ENCODE measurements around the gene GPD2. TPM values are rescaled to one million over a fixed set of nuclear protein-coding genes. Genes with fewer than 3 reads are reported as not detected.
"Not testable (repeated sequence)": the region's sequence is repeated elsewhere in the genome, so short reads cannot be mapped to it uniquely, and the experiment has no call there.

The GPD2 gene
- total RNA-seq, 6 experiments from 2014 or later: 44.4 to 69.8 (median 55.7) TPM

DNA sequence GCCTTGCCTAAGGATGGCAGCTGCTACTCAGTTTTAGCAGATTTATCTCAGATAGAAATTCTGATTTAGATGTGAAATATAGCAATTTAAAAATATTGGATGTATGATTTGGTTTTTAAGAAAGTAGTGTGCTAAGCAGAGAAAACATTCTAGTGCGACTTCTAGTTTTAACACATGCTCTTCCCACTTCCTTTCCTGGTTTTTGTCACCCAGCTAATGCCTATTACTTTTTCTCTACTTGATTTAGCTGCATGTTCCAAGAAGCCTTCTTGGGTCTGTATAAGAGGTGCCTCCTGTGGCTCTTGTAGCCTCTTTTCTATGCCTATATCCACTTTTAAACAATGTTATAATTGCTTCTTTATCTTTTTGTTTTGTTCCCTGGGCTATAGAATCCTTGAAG, 53.0 kb downstream of the GPD2 start:
- TF ChIP-seq, protein P1, sequence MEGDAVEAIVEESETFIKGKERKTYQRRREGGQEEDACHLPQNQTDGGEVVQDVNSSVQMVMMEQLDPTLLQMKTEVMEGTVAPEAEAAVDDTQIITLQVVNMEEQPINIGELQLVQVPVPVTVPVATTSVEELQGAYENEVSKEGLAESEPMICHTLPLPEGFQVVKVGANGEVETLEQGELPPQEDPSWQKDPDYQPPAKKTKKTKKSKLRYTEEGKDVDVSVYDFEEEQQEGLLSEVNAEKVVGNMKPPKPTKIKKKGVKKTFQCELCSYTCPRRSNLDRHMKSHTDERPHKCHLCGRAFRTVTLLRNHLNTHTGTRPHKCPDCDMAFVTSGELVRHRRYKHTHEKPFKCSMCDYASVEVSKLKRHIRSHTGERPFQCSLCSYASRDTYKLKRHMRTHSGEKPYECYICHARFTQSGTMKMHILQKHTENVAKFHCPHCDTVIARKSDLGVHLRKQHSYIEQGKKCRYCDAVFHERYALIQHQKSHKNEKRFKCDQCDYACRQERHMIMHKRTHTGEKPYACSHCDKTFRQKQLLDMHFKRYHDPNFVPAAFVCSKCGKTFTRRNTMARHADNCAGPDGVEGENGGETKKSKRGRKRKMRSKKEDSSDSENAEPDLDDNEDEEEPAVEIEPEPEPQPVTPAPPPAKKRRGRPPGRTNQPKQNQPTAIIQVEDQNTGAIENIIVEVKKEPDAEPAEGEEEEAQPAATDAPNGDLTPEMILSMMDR (IDR thresholded peaks at IDR 0.05): no peak
- H3K27ac Mint-ChIP-seq: no peak overlapping the region; the same call in 1 of the 2 replicates
- no peaks in the 10 kb centered on the region for H3K9me3 Mint-ChIP-seq
- H3K4me3 Mint-ChIP-seq: no peak overlapping the region
- H3K36me3 Mint-ChIP-seq (ENCODE audit: low read depth): peaks cover 9% of the 10 kb centered on the region
- peaks cover 2% of the 10 kb centered on the region; the same call in 1 of the 2 replicates for H3K27me3 Mint-ChIP-seq (ENCODE audit: insufficient read depth)
- no peak for DNase-seq
- peaks cover 34% of the 10 kb centered on the region for H3K4me1 Mint-ChIP-seq (ENCODE audit: low read depth)

DNA sequence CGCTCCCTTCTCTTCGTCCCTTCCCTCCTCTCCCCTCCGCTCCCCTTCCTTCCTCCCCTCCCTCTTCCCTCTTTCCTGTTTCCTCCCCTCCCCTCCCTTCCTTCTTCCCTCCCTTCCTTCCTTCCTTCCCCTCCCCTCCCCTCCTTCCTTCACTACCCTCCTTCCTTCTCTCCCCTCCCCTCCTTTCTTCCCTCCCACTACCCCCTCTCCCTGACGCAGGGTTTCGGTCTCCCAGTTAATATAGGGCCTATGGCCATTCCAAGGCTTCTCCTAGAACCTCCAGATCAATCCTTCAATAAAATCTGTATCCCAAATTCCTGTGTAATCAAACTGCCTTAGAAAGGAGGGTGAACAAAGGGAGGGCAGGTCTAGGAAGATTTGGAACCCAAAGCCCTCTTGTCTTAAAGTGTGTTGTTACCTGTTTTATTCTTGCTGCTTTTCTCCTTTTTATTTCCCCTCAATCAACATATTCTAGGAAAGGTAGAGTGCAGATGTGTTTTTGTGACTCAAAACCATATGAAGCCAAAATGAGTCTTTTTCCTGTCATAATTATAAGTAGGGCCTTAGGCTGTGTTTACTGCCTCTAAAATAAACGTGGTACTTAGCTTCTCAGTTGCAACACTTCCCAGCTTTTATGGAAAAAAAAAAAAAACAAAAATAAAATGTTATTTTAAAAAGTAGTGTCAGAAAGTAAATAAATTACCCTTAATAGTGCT, 53.7 kb downstream of the GPD2 start:
- peak overlapping the region; percentile 58; the same call in 1 of the 2 replicates for H3K27ac Mint-ChIP-seq
- H3K9me3 Mint-ChIP-seq: no peaks in the 10 kb centered on the region
- no peak for DNase-seq
- H3K4me1 Mint-ChIP-seq (ENCODE audit: low read depth): peaks cover 34% of the 10 kb centered on the region
- TF ChIP-seq, protein P1 (IDR thresholded peaks at IDR 0.05): no peak
- no peaks in the 10 kb centered on the region for H3K27me3 Mint-ChIP-seq (ENCODE audit: insufficient read depth)
- peaks cover 6% of the 10 kb centered on the region for H3K36me3 Mint-ChIP-seq (ENCODE audit: low read depth)
- H3K4me3 Mint-ChIP-seq: no peak overlapping the region

DNA sequence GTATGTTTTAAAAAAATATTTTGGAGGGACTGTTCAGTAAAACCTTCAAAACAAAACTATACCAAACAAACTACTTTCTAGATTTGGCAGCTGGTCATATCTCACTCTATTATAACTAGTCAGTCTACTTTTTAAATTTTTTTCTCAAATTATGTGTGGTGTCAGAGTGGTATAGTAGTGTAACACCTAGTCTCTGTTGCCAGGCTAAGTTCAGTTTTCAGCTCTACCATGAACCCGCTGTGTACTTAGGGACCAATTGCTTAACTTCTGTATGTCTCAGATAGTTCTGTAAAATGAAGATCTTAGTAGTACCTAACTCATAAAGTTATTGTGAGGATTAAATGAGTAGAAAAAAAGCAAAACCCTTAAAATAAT, 54.3 kb downstream of the GPD2 start:
- DNase-seq: no peak
- no peaks in the 10 kb centered on the region for H3K9me3 Mint-ChIP-seq
- H3K4me1 Mint-ChIP-seq (ENCODE audit: low read depth): peaks cover 34% of the 10 kb centered on the region
- no peak overlapping the region for H3K27ac Mint-ChIP-seq
- peaks cover under 1% of the 10 kb centered on the region; the same call in 1 of the 2 replicates for H3K36me3 Mint-ChIP-seq (ENCODE audit: low read depth)
- H3K27me3 Mint-ChIP-seq (ENCODE audit: insufficient read depth): no peaks in the 10 kb centered on the region
- TF ChIP-seq, protein P1 (IDR thresholded peaks at IDR 0.05): no peak
- H3K4me3 Mint-ChIP-seq: no peak overlapping the region

DNA sequence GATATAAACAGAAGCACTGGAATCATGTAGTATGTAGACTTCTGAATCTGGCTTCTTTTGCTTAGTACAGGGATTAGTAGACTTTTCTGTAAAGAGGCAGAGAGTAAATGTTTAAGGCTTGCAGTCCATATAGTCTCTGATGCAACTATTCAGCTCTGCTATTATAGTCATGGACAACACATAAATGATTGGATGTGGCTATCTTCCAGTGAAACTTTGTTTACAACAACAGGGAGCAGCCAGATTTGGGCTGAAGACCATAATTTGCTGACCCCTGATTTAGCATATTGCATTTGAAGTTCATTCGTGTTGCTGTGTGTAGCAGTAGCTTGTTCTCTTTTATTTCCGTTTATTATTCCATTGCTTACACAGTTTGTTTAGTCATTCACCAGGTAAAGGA, 55.0 kb downstream of the GPD2 start:
- no peak for DNase-seq
- peaks cover 29% of the 10 kb centered on the region for H3K4me1 Mint-ChIP-seq (ENCODE audit: low read depth)

DNA sequence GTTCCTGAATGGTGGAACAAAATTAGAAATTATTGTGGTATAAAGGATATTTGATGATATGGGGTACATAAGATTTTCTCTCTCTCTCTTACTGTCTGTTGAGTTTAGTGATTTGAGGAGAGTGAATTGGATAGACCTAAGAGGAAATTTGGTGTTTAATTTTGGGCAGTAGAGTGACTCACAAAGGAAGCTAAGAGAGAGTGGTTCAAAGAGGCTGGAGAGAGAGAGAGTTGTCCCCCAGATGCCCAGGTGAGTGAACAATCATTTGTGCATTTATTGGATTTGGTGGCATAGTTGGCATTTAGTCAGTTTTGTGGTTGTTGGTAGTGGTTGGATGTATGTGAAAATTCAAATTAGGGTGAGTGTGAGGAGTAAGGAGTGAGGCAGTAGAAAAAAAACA, 56.8 kb downstream of the GPD2 start:
- peaks cover 26% of the 10 kb centered on the region for H3K4me1 Mint-ChIP-seq (ENCODE audit: low read depth)
- DNase-seq: no peak
- TF ChIP-seq, protein P1 (IDR thresholded peaks at IDR 0.05): no peak
- H3K27me3 Mint-ChIP-seq (ENCODE audit: insufficient read depth): no peaks in the 10 kb centered on the region
- H3K9me3 Mint-ChIP-seq: no peaks in the 10 kb centered on the region
- no peaks in the 10 kb centered on the region for H3K36me3 Mint-ChIP-seq (ENCODE audit: low read depth)
- H3K27ac Mint-ChIP-seq: no peak overlapping the region
- no peak overlapping the region for H3K4me3 Mint-ChIP-seq

More for the DNA sequence above, 55.0 kb downstream of the GPD2 start:
- H3K27ac Mint-ChIP-seq: no peak overlapping the region
- no peaks in the 10 kb centered on the region for H3K27me3 Mint-ChIP-seq (ENCODE audit: insufficient read depth)
- H3K36me3 Mint-ChIP-seq (ENCODE audit: low read depth): no peaks in the 10 kb centered on the region
- no peak overlapping the region for H3K4me3 Mint-ChIP-seq
- TF ChIP-seq, protein P1 (IDR thresholded peaks at IDR 0.05): no peak
- no peaks in the 10 kb centered on the region for H3K9me3 Mint-ChIP-seq

DNA sequence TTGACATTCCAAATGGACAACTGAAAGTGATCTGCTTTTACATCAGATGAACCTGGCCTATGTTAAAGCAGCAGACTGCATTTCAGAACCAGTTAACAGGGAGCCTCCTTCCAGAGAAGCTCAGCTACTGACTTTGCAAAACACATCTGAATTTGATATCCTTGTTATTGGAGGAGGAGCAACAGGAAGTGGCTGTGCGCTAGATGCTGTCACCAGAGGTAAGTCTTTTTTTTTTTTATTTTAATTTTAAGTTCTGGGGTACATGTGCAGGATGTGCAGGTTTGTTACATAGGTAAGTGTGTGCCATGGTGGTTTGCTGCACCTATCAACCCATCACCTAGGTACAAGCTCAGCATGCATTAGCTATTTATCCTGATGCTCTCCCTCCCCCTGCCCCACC, 59.8 kb downstream of the GPD2 start:
- not testable (repeated sequence) for H3K36me3 Mint-ChIP-seq (ENCODE audit: low read depth); DNase-seq; H3K27me3 Mint-ChIP-seq (ENCODE audit: insufficient read depth); H3K4me3 Mint-ChIP-seq; H3K27ac Mint-ChIP-seq; H3K9me3 Mint-ChIP-seq
- peaks cover 13% of the 10 kb centered on the region for H3K4me1 Mint-ChIP-seq (ENCODE audit: low read depth)

Data from HFFc6 (cell line).